ENCODE results near the gene MYO5C. TPM values are rescaled to one million over a fixed set of nuclear protein-coding genes. Genes with fewer than 3 reads are reported as not detected.

The MYO5C gene
- total RNA-seq, 1 experiment from 2014 or later: 28.2 TPM

DNA sequence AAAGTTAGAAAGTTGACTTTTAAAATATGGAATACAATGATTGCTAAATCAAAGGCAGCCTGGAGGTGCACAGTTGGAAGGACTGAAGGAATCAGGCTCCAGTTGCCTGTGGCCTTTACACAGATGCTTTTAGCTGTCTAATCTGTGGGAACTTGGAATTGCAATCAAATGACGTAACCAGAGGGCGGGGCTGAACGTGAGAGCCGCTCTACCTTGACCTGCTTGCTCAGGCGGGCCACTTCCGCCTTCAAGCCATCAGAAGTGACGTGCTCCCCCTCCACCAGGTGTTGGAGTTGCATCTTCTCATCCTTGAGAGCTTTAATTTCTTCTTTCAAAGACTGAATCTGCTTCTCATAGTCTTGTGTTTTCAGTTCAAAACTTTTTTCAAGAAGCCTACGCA, 66.7 kb downstream of the MYO5C start:
- no peak for DNase-seq (ENCODE audit: low read depth, low spot score)
- Histone ChIP-seq H3K36me3 (ENCODE audit: control insufficient read depth, insufficient read depth, low read length) (peaks cover 4% of the 10 kb centered on the region; the same call in 1 of the 2 replicates), H3K9me3 (ENCODE audit: control insufficient read depth, insufficient read depth, low read depth, low read length) (no peaks in the 10 kb centered on the region), H3K27ac (ENCODE audit: low read length) (no peak overlapping the region), H3K4me3 (ENCODE audit: low read depth in 2 of 2, low read length in 2 of 2) (no peak overlapping the region), H3K4me1 (ENCODE audit: control insufficient read depth, insufficient read depth, low read length) (no peaks in the 10 kb centered on the region), H3K27me3 (ENCODE audit: control insufficient read depth, insufficient read depth, low read length) (no peaks in the 10 kb centered on the region)
- no peak for TF ChIP-seq SIN3A (IDR thresholded peaks at IDR 0.05; ENCODE audit: borderline replicate concordance, insufficient read depth, low read depth, low read length)
- TF ChIP-seq POLR2AphosphoS5 (IDR thresholded peaks at IDR 0.05; ENCODE audit: low read depth, low read length): no peak
- TF ChIP-seq, protein P1, sequence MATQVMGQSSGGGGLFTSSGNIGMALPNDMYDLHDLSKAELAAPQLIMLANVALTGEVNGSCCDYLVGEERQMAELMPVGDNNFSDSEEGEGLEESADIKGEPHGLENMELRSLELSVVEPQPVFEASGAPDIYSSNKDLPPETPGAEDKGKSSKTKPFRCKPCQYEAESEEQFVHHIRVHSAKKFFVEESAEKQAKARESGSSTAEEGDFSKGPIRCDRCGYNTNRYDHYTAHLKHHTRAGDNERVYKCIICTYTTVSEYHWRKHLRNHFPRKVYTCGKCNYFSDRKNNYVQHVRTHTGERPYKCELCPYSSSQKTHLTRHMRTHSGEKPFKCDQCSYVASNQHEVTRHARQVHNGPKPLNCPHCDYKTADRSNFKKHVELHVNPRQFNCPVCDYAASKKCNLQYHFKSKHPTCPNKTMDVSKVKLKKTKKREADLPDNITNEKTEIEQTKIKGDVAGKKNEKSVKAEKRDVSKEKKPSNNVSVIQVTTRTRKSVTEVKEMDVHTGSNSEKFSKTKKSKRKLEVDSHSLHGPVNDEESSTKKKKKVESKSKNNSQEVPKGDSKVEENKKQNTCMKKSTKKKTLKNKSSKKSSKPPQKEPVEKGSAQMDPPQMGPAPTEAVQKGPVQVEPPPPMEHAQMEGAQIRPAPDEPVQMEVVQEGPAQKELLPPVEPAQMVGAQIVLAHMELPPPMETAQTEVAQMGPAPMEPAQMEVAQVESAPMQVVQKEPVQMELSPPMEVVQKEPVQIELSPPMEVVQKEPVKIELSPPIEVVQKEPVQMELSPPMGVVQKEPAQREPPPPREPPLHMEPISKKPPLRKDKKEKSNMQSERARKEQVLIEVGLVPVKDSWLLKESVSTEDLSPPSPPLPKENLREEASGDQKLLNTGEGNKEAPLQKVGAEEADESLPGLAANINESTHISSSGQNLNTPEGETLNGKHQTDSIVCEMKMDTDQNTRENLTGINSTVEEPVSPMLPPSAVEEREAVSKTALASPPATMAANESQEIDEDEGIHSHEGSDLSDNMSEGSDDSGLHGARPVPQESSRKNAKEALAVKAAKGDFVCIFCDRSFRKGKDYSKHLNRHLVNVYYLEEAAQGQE (IDR thresholded peaks at IDR 0.05; ENCODE audit: insufficient read depth in 1 of 2, low read depth in 2 of 2, low read length in 1 of 2): no peak
- TF ChIP-seq TCF7L2 (IDR thresholded peaks at IDR 0.05; ENCODE audit: low read depth, low read length): no peak
- TF ChIP-seq, protein P2, sequence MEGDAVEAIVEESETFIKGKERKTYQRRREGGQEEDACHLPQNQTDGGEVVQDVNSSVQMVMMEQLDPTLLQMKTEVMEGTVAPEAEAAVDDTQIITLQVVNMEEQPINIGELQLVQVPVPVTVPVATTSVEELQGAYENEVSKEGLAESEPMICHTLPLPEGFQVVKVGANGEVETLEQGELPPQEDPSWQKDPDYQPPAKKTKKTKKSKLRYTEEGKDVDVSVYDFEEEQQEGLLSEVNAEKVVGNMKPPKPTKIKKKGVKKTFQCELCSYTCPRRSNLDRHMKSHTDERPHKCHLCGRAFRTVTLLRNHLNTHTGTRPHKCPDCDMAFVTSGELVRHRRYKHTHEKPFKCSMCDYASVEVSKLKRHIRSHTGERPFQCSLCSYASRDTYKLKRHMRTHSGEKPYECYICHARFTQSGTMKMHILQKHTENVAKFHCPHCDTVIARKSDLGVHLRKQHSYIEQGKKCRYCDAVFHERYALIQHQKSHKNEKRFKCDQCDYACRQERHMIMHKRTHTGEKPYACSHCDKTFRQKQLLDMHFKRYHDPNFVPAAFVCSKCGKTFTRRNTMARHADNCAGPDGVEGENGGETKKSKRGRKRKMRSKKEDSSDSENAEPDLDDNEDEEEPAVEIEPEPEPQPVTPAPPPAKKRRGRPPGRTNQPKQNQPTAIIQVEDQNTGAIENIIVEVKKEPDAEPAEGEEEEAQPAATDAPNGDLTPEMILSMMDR (IDR thresholded peaks at IDR 0.05): no peak
- CTCF ChIA-PET: interaction anchor here (0.6 kb wide), 1 partner anchor 319 kb away, joined by 5 read pairs; no protein-coding TSS in a partner anchor
- no peak for ATAC-seq
- in situ Hi-C loops (cut with HindIII; ENCODE audit: low pct_unique_long_range_greater_than_20kb, low sequenced_read_pairs): no loop called here
- POLR2A ChIA-PET: no interaction called here
- intact Hi-C loops (cut with micrococcal nuclease; ENCODE audit: unreplicated experiment): no loop called here
- BruUV-seq (replicated peaks): no TSS peak

DNA sequence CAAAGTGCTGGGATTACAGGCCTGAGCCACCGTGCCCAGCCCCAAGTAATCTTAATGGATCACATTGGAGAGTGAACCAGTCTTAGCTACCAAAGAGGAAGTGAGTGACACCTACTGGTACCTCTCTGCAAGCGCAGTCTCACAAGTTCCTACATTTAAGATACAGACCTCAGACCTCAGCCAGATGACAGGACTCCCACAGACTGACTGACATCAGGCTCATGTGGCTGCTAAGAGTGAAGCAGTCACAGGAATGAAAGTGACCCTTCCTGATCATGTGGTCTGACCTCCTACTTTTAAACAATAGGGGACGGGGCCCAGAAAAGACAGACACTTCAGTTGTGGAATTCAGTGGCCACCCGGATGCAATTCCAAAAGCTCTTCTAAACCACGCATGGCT, 68.1 kb downstream of the MYO5C start:
- TF ChIP-seq, protein P1 (IDR thresholded peaks at IDR 0.05; ENCODE audit: insufficient read depth in 1 of 2, low read depth in 2 of 2, low read length in 1 of 2): no peak
- TF ChIP-seq, protein P2 (IDR thresholded peaks at IDR 0.05): peak; percentile 91
- Histone ChIP-seq H3K4me3 (ENCODE audit: low read depth in 2 of 2, low read length in 2 of 2) (no peak overlapping the region), H3K9me3 (ENCODE audit: control insufficient read depth, insufficient read depth, low read depth, low read length) (no peaks in the 10 kb centered on the region), H3K4me1 (ENCODE audit: control insufficient read depth, insufficient read depth, low read length) (no peaks in the 10 kb centered on the region), H3K27me3 (ENCODE audit: control insufficient read depth, insufficient read depth, low read length) (no peaks in the 10 kb centered on the region), H3K27ac (ENCODE audit: low read length) (no peak overlapping the region), H3K36me3 (ENCODE audit: control insufficient read depth, insufficient read depth, low read length) (peaks cover 6% of the 10 kb centered on the region; the same call in 1 of the 2 replicates)
- ATAC-seq (peak; percentile 98), DNase-seq (ENCODE audit: low read depth, low spot score) (peak; percentile 88)
- no TSS peak for BruUV-seq (replicated peaks)
- CTCF ChIA-PET: interaction anchor here (0.6 to 1.5 kb wide), 7 partner anchors 13 to 246 kb away, joined by 3 to 10 read pairs (median 6); no protein-coding TSS in a partner anchor
- POLR2A ChIA-PET: no interaction called here
- in situ Hi-C loops (cut with HindIII; ENCODE audit: low pct_unique_long_range_greater_than_20kb, low sequenced_read_pairs): no loop called here
- intact Hi-C loops (cut with micrococcal nuclease; ENCODE audit: unreplicated experiment): no loop called here

All from Panc1 (cell line).